Activated naive CD4-positive, alpha-beta T cell treated with Interleukin-2 at 50 U/mL for 16 hours (primary cell): ENCODE measurements around the gene TRIM49D2.
"Not testable (repeated sequence)": the region's sequence is repeated elsewhere in the genome, so short reads cannot be mapped to it uniquely, and the experiment has no call there.

Source experiments
- DNase-seq: peaks from one replicate; pipeline ENCODE4 v3.0.0-alpha.2; 2020

Gene TRIM49D2, protein sequence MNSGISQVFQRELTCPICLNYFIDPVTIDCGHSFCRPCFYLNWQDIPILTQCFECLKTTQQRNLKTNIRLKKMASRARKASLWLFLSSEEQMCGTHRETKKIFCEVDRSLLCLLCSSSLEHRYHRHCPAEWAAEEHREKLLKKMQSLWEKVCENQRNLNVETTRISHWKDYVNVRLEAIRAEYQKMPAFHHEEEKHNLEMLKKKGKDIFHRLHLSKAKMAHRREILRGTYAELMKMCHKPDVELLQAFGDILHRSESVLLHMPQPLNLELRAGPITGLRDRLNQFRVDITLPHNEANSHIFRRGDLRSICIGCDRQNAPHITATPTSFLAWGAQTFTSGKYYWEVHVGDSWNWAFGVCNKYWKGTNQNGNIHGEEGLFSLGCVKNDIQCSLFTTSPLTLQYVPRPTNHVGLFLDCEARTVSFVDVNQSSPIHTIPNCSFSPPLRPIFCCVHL

DNA sequence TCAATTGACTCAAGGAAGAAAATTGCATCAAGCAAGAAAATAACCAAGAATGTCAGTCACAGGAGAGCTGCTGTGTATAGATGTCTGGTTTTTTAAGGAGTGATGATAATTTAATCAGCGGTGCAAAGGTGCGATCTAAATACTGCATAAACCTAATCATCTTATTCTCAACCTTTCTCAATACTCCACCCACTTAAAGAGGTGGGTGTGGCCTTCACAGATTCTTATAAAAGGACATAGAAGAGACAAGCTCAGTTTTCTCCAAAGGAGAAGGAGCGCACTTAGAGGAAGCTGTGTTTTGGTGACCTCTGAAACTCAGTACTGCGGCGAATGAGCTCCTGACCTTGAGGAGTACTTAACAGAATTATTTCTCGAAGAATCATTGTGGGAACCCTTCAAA is at the start of gene TRIM49D2:
TRIM49D2 (plus strand) TSS at position 301 of the 400 bp plus-strand sequence. CDS start 2,698 bp downstream, outside the sequence.
- DNase-seq, result not testable (repeated sequence)

DNA sequence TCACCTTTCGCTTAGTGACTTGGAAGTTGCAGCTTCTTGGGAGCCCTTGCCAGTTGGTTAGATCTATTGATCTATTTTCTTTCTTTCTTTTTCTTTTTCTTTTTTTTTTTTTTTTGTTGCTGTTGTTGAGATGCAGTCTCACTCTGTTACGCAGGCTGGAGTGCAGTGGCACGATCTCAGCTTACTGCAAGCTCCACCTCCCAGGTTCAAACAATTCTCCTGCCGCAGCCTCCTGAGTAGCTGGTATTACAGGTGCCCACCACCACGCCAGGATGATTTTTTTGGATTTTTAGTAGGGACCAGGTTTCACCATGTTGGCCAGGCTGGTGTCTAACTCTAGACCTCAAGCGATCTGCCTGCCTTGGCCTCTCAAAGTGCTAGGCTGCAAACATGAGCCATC is 46.4 kb upstream of the TRIM49D2 start:
- DNase-seq, result not testable (repeated sequence)

DNA sequence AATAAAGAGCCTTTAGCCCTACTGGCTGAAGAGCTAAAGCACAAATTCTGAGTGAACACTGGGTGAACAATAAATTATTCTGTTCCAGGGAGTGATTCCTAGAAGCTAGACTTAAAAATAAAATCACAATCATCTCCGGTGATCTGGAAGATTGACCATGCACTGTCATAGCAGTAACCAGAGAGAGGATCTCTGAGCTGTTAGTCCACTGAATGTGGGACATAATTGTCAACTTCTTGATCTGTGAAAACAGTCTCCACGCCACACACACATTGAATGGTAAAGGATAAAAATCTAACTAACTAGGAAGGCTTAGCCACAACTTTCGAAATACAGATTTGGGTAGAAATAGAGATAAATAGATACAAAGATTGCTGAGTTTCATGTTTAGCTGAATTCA is 30.6 kb upstream of the TRIM49D2 start:
- DNase-seq, result not testable (repeated sequence)

DNA sequence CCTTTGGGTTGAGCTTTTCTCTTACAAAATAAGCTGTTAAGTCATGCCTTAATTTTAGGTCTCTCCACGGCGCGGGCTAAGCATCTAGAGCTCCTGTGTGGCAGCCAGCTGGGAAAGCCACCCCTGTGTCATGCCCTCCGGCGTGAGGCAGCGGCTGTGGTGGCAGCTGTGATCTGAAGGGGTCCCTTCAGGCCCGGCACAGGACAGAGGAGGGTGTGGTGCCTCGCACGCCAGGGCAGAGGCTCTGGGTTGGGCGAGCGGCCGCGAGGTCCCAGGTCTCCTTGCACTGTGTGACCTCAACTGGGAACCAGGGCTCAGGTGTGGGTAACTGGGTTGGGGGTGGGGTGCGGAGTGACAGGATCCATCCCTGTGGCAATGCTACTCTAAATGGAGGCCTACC is 23.1 kb upstream of the TRIM49D2 start:
- DNase-seq, result not testable (repeated sequence)

DNA sequence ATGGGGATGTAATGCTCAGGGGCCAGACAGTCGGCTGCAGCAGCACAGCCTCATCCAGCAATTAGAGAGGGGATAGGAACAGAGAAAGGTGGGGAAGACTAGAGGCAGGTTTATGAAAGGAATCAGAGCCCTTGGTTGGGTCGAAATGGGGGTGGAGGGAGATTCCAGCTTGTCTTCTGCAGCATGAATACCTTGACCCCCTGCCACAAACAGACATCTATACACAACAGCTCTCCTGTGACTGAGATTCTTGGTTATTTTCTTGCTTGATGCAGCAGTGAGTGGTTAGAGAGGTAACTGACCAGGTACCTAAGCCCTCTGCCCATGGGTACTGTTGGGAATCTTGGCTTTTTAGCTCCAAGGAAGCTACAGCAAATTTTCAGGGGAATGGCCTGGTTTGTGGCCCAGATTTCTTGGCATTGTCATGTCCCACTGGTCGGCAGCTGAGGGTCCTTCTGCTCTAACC is 1.6 kb upstream of the TRIM49D2 start, which contains the start of gene TRIM49D1:
TRIM49D1 (minus strand) TSS at position 51 of the 466 bp plus-strand sequence. CDS start 4,535 bp downstream, outside the sequence.
- DNase-seq, result no peak

DNA sequence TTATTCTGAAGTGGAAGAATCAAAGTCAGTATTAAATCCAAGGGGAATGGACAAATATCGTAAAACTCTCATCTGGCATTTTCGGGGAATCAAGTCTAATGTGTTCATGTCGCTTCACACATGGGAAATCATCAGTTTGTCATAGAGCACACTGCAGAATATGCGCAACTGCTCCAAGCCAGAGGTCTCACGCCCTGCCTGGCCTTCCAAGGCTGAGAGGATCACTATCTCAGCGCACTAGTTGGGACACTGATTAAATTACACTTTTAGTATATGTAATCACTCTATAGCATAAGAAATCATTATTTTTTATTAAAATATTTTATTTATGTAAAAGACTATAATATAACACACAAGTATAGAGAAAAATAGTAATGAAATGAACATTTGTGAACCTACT is 37.0 kb downstream of the TRIM49D2 start:
- DNase-seq, result not testable (repeated sequence)

DNA sequence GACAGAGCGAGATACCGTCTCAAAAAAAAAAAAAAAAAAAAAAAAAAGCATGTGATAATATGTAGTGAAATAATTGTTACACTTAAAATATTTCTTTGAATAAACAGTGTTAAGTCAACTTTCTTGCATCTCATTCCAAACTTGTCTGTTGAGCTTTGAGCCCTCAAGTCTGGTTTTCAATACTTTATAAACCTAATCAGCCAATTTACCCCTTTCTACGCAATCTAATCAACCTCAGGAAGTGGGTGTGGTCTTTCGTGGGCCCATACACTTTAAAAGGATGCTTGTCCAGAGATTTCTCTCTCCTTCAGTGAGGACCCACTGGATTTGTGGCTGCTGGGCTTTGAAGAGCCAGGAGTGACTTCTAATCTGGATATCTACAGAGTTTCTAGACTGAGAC is 41.9 kb downstream of the TRIM49D2 start, which contains the start of gene TRIM64:
TRIM64 (plus strand) TSS at position 301 of the 400 bp plus-strand sequence. CDS start 2,467 bp downstream, outside the sequence.
- DNase-seq, result not testable (repeated sequence)
